A549 (cell line): ENCODE data around the gene EFNA5. TPM values are rescaled to one million over a fixed set of nuclear protein-coding genes. Genes with fewer than 3 reads are reported as not detected.
A peak's percentile ranks its signal among the peaks of the same experiment; 100 is the strongest.

Experiments
- ATAC-seq, 2 experiments: fragments of 200-7000 bp in 1 of 2; fragments of >200 bp in 1 of 2; cut with Nextera tagmentation in 1 of 2; cut with Tn5 transposase in 1 of 2; 3 replicates each; pipeline versions ENCODE4 v1.8.0 to v1.9.1; 2018 to 2020; ENCODE audit warnings: mild to moderate bottlenecking in 1 of 2, moderate library complexity in 1 of 2
- CTCF ChIA-PET: fragments of 300-600 bp; sonication (Branson Sonifier 250); formaldehyde crosslinking; extraction: SDS; loops from one replicate; lab custom pipeline; 2021; ENCODE audit warnings: antibody characterized with exemption, inconsistent platforms; lab: Yijun Ruan, JAX
- POLR2A ChIA-PET: fragments of 350-600 bp; formaldehyde crosslinking; extraction: SDS; loops from one replicate; lab custom pipeline; 2021; ENCODE audit warnings: antibody characterized with exemption, inconsistent platforms; lab: Yijun Ruan, JAX
- DNase-seq, 2 experiments: peaks; one replicate each; pipeline versions ENCODE4 v3.0.0 to v3.0.0-alpha.2; 2011 to 2016; ENCODE audit warnings: low read depth in 1 of 2, low spot score in 1 of 2
- FAIRE-seq: peaks from 2 replicates; lab custom pipeline; 2011; peaks lifted over from hg19 to GRCh38; lab: Jason Lieb, UNC
- H3K27ac ChIP-seq, 2 experiments: fragments of >200 bp; sonication (Bioruptor Twin); formaldehyde crosslinking; 3 replicates each; pipeline ENCODE4 v1.5.1; 2016 to 2017
- H3K4me1 ChIP-seq: fragments of >200 bp; sonication (Bioruptor Twin); formaldehyde crosslinking; 3 replicates; pipeline ENCODE4 v1.6.1; 2016
- H3K4me2 ChIP-seq: fragments of >200 bp; sonication (Bioruptor Twin); formaldehyde crosslinking; 3 replicates; pipeline ENCODE4 v1.6.1; 2016
- H3K4me3 ChIP-seq: fragments of >200 bp; sonication (Bioruptor Twin); formaldehyde crosslinking; 3 replicates; pipeline ENCODE4 v1.5.1; 2016
- H3K9me3 ChIP-seq: fragments of >200 bp; sonication (Bioruptor Twin); formaldehyde crosslinking; 3 replicates; pipeline ENCODE4 v1.6.1; 2016
- CHD4 ChIP-seq: fragments of 200-600 bp; sonication (generic); IDR thresholded peaks from 2 replicates; pipeline ENCODE4 v1.6.1; 2016; ENCODE audit warnings: antibody characterized with exemption, mild to moderate bottlenecking, borderline replicate concordance
- EHMT2 ChIP-seq: fragments of 200-600 bp; sonication (generic); IDR thresholded peaks from 2 replicates; pipeline ENCODE4 v1.6.1; 2016; ENCODE audit warnings: antibody characterized with exemption, low read depth, mild to moderate bottlenecking, moderate library complexity
- EP300 ChIP-seq, 2 experiments: fragments of >200 bp; sonication (Bioruptor Twin); formaldehyde crosslinking; IDR thresholded peaks; 2 replicates in 1 of 2; 3 replicates in 1 of 2; pipeline ENCODE4 v1.6.1; 2016 to 2017
- FOSL2 ChIP-seq, 2 experiments: fragments of 450-650 bp in 1 of 2; fragments of >200 bp in 1 of 2; sonication (Bioruptor Twin) in 1 of 2; formaldehyde crosslinking; IDR thresholded peaks; 2 replicates each; pipeline versions ENCODE4 v1.5.0 to v1.6.1; 2016 to 2020; ENCODE audit warnings: mild to moderate bottlenecking in 1 of 2, moderate library complexity in 1 of 2
- HDAC2 ChIP-seq: fragments of 200-600 bp; sonication (generic); IDR thresholded peaks from 2 replicates; pipeline ENCODE4 v1.6.1; 2016
- HES2 ChIP-seq: fragments of >200 bp; sonication (Bioruptor Twin); formaldehyde crosslinking; IDR thresholded peaks from 2 replicates; pipeline ENCODE4 v1.6.1; 2016
- HOXB13 ChIP-seq: fragments of 250-450 bp; sonication (Bioruptor Pico); IDR thresholded peaks from 2 replicates; pipeline ENCODE4 v1.5.0; 2020; ENCODE audit warnings: low read depth, mild to moderate bottlenecking, moderate library complexity
- KDM1A ChIP-seq: fragments of 200-600 bp; sonication (generic); IDR thresholded peaks from 2 replicates; pipeline ENCODE4 v1.6.1; 2016; ENCODE audit warnings: low read depth, mild to moderate bottlenecking
- KDM5A ChIP-seq: fragments of 200-600 bp; sonication (generic); IDR thresholded peaks from 2 replicates; pipeline ENCODE4 v1.6.1; 2016; ENCODE audit warnings: antibody characterized with exemption, mild to moderate bottlenecking
- MAFK ChIP-seq: fragments of 450-650 bp; IDR thresholded peaks from 2 replicates; pipeline ENCODE4 v1.6.1; 2014; ENCODE audit not compliant: partially characterized antibody
- MYC ChIP-seq: IDR thresholded peaks from 2 replicates; pipeline ENCODE4 v1.6.1; 2012; ENCODE audit warnings: mild to moderate bottlenecking, inconsistent platforms, low read length, improper control_type of control experiment, borderline replicate concordance
- PHF8 ChIP-seq: fragments of 200-600 bp; sonication (generic); IDR thresholded peaks from 2 replicates; pipeline ENCODE4 v1.6.1; 2016; ENCODE audit warnings: low read depth, mild to moderate bottlenecking, antibody characterized with exemption, moderate library complexity, borderline replicate concordance
- RARB ChIP-seq: fragments of 250-450 bp; sonication (Bioruptor Pico); IDR thresholded peaks from 2 replicates; pipeline ENCODE4 v1.8.0; 2021; ENCODE audit warnings: mild to moderate bottlenecking, moderate library complexity
- SMC3 ChIP-seq: fragments of >200 bp; sonication (Bioruptor Twin); formaldehyde crosslinking; IDR thresholded peaks from 3 replicates; pipeline ENCODE4 v1.6.1; 2018; ENCODE audit warnings: inconsistent platforms
- TP53 ChIP-seq: fragments of 250-450 bp; sonication (Bioruptor Pico); IDR thresholded peaks from 2 replicates; pipeline ENCODE4 v1.5.0; 2021; ENCODE audit warnings: mild to moderate bottlenecking, moderate library complexity
- ZNF302 ChIP-seq: fragments of 250-450 bp; sonication (Bioruptor Pico); IDR thresholded peaks from 2 replicates; pipeline ENCODE4 v1.9.0; 2021; ENCODE audit warnings: inconsistent platforms, mild to moderate bottlenecking, moderate library complexity
- WGBS: methylation state at CpG from one replicate; pipeline ENCODE4 v1.1.6; 2017; ENCODE audit errors: missing lambda C conversion rate; 5-methylcytosine and 5-hydroxymethylcytosine counted together
- polyA plus RNA-seq, 4 experiments: library from polyadenylated mRNA; depleted of rRNA in 3 of 4; stranded (reverse); fragments of >200 nt; fragmentation: RNase III in 1 of 4; extraction: RNeasy Plus Mini Kit Qiagen cat#74134 plus additional on column Dnase treatment in 1 of 4; gene quantifications; 2 replicates in 3 of 4; 3 replicates in 1 of 4; pipeline ENCODE4 v1.2.3, GENCODE V29; 2011 to 2017
- TF ChIP-seq, protein P1 (sequence below): IDR thresholded peaks from 2 replicates; pipeline ENCODE4 v1.6.1; 2012
- TF ChIP-seq, protein P2 (sequence below): fragments of 450-650 bp; IDR thresholded peaks from 2 replicates; pipeline ENCODE4 v1.6.1; 2014; ENCODE audit warnings: antibody characterized with exemption
- TF ChIP-seq, protein P3 (sequence below): IDR thresholded peaks from 2 replicates; pipeline ENCODE4 v1.6.1; 2012
- TF ChIP-seq, protein P4 (sequence below): fragments of 200-600 bp; sonication (generic); IDR thresholded peaks from 2 replicates; pipeline ENCODE4 v1.6.1; 2016; ENCODE audit warnings: antibody characterized with exemption, mild to moderate bottlenecking, moderate library complexity

Gene EFNA5
- polyA plus RNA-seq, 2 of the 4 experiments (the other 2 are of a cell fraction) = 8.5 to 20.7 TPM

DNA sequence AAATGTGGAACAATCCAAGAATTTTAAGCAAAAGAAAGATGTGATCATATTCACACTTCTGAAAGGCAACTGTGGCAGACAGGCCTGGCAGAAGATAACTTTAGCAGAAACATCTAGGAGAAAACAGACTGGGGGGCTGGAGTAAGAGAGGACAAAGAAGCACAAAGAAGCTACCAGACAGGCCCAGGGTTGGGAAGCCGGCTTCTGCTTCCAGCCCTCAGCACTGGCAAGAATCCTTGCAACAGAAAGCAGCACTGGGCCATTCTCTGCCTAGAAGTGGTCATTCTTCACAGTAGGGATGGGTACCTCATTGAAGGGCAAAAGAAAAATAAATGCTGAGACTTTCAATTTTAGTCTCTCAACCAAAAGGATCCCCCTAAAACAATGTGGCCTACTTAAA lies 49.6 kb downstream of the EFNA5 start:
- Histone ChIP-seq H3K4me2 (no peak overlapping the region), H3K4me3 (no peak overlapping the region), H3K27ac (no peak overlapping the region), H3K4me1 (peaks cover 32% of the 10 kb centered on the region), H3K9me3 (no peaks in the 10 kb centered on the region)
- TF ChIP-seq MAFK (peak; percentile 2), RARB (CRISPR knock-in tag) (no peak), KDM1A (no peak)
- ChIA-PET CTCF (interaction anchor here (1.5 kb wide), 1 partner anchor 49 kb away, joined by 4 read pairs; no protein-coding TSS in a partner anchor), POLR2A (no interaction called here)
- DNase-seq = no peak
- peak in 1 of 2 experiments; percentile 39; a peak in 3 of 6 replicates for ATAC-seq
- FAIRE-seq = no peak
- 95% methylated on average over 1 of the region's 1 CpG for WGBS

GRCh38 chr5:107619781-107620180 lies 51.0 kb downstream of the EFNA5 start:
- WGBS = 52% methylated on average over 2 of the region's 2 CpGs
- no peak for DNase-seq
- Histone ChIP-seq H3K4me2 (no peak overlapping the region), H3K4me3 (no peak overlapping the region), H3K9me3 (no peaks in the 10 kb centered on the region), H3K4me1 (peaks cover 45% of the 10 kb centered on the region), H3K27ac (0 out of 6 replicates have a peak overlapping the region, but pooled peaks of 1 of the 2 experiments have one; percentile 15)
- ChIA-PET CTCF (no interaction called here), POLR2A (no interaction called here)
- TF ChIP-seq, protein P1, sequence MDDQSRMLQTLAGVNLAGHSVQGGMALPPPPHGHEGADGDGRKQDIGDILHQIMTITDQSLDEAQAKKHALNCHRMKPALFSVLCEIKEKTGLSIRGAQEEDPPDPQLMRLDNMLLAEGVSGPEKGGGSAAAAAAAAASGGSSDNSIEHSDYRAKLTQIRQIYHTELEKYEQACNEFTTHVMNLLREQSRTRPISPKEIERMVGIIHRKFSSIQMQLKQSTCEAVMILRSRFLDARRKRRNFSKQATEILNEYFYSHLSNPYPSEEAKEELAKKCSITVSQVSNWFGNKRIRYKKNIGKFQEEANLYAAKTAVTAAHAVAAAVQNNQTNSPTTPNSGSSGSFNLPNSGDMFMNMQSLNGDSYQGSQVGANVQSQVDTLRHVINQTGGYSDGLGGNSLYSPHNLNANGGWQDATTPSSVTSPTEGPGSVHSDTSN = no peak
- no peak for TF ChIP-seq SMC3
- no peak for TF ChIP-seq HES2
- no peak for TF ChIP-seq ZNF302
- no peak for TF ChIP-seq CHD4
- ATAC-seq = no peak
- FAIRE-seq = no peak

GRCh38 chr5:107618242-107618641 lies 52.5 kb downstream of the EFNA5 start:
- FAIRE-seq (no peak), DNase-seq (no peak), ATAC-seq (no peak)
- WGBS = 80% methylated on average over 3 of the region's 3 CpGs
- ChIA-PET CTCF (interaction anchor here (1.5 kb wide), 1 partner anchor 46 kb away, joined by 7 read pairs; no protein-coding TSS in a partner anchor), POLR2A (interaction anchor here (0.5 kb wide), 1 partner anchor 194 kb away, joined by 5 read pairs; no protein-coding TSS in a partner anchor)
- H3K4me2 ChIP-seq = no peak overlapping the region
- no peak for TF ChIP-seq TP53
- no peak for TF ChIP-seq RARB (CRISPR knock-in tag)
- TF ChIP-seq EP300 (IDR thresholded peaks at IDR 0.05) = no peak
- no peak for TF ChIP-seq HDAC2
- TF ChIP-seq, protein P2, sequence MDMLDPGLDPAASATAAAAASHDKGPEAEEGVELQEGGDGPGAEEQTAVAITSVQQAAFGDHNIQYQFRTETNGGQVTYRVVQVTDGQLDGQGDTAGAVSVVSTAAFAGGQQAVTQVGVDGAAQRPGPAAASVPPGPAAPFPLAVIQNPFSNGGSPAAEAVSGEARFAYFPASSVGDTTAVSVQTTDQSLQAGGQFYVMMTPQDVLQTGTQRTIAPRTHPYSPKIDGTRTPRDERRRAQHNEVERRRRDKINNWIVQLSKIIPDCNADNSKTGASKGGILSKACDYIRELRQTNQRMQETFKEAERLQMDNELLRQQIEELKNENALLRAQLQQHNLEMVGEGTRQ = no peak
- TF ChIP-seq HOXB13 = no peak
- TF ChIP-seq, protein P1 = no peak
- TF ChIP-seq FOSL2 (IDR thresholded peaks at IDR 0.05) = no peak
- TF ChIP-seq FOSL2 (CRISPR knock-in tag; IDR thresholded peaks at IDR 0.05) = no peak
- TF ChIP-seq EHMT2 = no peak
- TF ChIP-seq MYC = no peak
- TF ChIP-seq KDM5A = no peak
- TF ChIP-seq, protein P3, sequence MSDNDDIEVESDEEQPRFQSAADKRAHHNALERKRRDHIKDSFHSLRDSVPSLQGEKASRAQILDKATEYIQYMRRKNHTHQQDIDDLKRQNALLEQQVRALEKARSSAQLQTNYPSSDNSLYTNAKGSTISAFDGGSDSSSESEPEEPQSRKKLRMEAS = no peak
- TF ChIP-seq, protein P4, sequence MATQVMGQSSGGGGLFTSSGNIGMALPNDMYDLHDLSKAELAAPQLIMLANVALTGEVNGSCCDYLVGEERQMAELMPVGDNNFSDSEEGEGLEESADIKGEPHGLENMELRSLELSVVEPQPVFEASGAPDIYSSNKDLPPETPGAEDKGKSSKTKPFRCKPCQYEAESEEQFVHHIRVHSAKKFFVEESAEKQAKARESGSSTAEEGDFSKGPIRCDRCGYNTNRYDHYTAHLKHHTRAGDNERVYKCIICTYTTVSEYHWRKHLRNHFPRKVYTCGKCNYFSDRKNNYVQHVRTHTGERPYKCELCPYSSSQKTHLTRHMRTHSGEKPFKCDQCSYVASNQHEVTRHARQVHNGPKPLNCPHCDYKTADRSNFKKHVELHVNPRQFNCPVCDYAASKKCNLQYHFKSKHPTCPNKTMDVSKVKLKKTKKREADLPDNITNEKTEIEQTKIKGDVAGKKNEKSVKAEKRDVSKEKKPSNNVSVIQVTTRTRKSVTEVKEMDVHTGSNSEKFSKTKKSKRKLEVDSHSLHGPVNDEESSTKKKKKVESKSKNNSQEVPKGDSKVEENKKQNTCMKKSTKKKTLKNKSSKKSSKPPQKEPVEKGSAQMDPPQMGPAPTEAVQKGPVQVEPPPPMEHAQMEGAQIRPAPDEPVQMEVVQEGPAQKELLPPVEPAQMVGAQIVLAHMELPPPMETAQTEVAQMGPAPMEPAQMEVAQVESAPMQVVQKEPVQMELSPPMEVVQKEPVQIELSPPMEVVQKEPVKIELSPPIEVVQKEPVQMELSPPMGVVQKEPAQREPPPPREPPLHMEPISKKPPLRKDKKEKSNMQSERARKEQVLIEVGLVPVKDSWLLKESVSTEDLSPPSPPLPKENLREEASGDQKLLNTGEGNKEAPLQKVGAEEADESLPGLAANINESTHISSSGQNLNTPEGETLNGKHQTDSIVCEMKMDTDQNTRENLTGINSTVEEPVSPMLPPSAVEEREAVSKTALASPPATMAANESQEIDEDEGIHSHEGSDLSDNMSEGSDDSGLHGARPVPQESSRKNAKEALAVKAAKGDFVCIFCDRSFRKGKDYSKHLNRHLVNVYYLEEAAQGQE = no peak
- TF ChIP-seq PHF8 = no peak
- H3K9me3 ChIP-seq = no peaks in the 10 kb centered on the region
- H3K4me1 ChIP-seq = peaks cover 60% of the 10 kb centered on the region
- H3K27ac ChIP-seq = no peak overlapping the region
- H3K4me3 ChIP-seq = no peak overlapping the region
